Small intestine (tissue), 7 donors: Measurements from ENCODE around the gene HNRNPL. TPM values are rescaled to one million over a fixed set of nuclear protein-coding genes. Genes with fewer than 3 reads are reported as not detected.

Experiments
- DNase-seq, 2 donors: peaks; one replicate each; pipeline versions ENCODE4 v3.0.0 to v3.0.0-alpha.2; 2013
- FAIRE-seq: peaks from 2 replicates; lab custom pipeline; 2012; peaks lifted over from hg19 to GRCh38; lab: Jason Lieb, UNC
- H3K27ac ChIP-seq, 3 donors: one replicate each; pipeline ENCODE4 v1.5.1; 2013; ENCODE audit warnings: low read length in 2 of 3, mild to moderate bottlenecking in 2 of 3, control low read depth in 1 of 3, inconsistent platforms in 1 of 3, low read depth in 1 of 3, moderate library complexity in 1 of 3
- H3K27me3 ChIP-seq, 3 donors: one replicate each; pipeline ENCODE4 v1.6.1; 2013; ENCODE audit warnings: low read length in 3 of 3, inconsistent platforms in 1 of 3; ENCODE audit not compliant: control insufficient read depth in 3 of 3, insufficient read depth in 3 of 3
- H3K36me3 ChIP-seq, 3 donors: one replicate each; pipeline ENCODE4 v1.6.1; 2013; ENCODE audit warnings: low read length in 3 of 3, inconsistent platforms in 1 of 3, low read depth in 1 of 3, mild to moderate bottlenecking in 1 of 3, moderate library complexity in 1 of 3; ENCODE audit not compliant: control insufficient read depth in 3 of 3, insufficient read depth in 2 of 3
- H3K4me1 ChIP-seq, 3 donors: one replicate each; pipeline ENCODE4 v1.6.1; 2013; ENCODE audit warnings: low read length in 2 of 3, inconsistent platforms in 1 of 3, low read depth in 1 of 3, mild to moderate bottlenecking in 1 of 3, moderate library complexity in 1 of 3; ENCODE audit not compliant: control insufficient read depth in 3 of 3, insufficient read depth in 2 of 3
- H3K4me3 ChIP-seq, 3 donors: one replicate each; pipeline ENCODE4 v1.5.1; 2013; ENCODE audit warnings: low read length in 3 of 3, control low read depth in 1 of 3, inconsistent platforms in 1 of 3, low read depth in 1 of 3, mild to moderate bottlenecking in 1 of 3, moderate library complexity in 1 of 3
- H3K9me3 ChIP-seq, 2 donors: one replicate each; pipeline ENCODE4 v1.6.1; 2013; ENCODE audit warnings: low read depth in 1 of 2, low read length in 1 of 2; ENCODE audit not compliant: control insufficient read depth in 2 of 2, insufficient read depth in 1 of 2
- WGBS, 3 donors: extraction: QIAGEN DNeasy Blood & Tissue Kit; methylation state at CpG; one replicate each; pipeline ENCODE4 v1.1.7; 2013; 5-methylcytosine and 5-hydroxymethylcytosine counted together
- polyA plus RNA-seq, 4 donors: library from polyadenylated mRNA; stranded (reverse) in 3 of 4; unstranded in 1 of 4; fragments of 200-250 nt in 3 of 4; fragments of 120-200 nt in 1 of 4; gene quantifications; one replicate each; pipeline versions ENCODE4 v1.2.1 to v1.2.3, GENCODE V29; 2013
- donor health status: healthy with polysubstance abuse.
- donor health status: control.
- donor health status: control.
- donor health status: Bipolar disorder and iron deficiency.
- donor health status: healthy.

HNRNPL gene
- polyA plus RNA-seq, 4 donors: 118 to 256 (median 177) TPM

GRCh38 chr19:38853214-38853613 lies 3.4 kb upstream of the HNRNPL start:
- no peak overlapping the region for H3K4me3 ChIP-seq

GRCh38 chr19:38852231-38853044 lies 2.7 kb upstream of the HNRNPL start:
- DNase-seq: peak; percentile 58 to 65
- H3K4me3 ChIP-seq: peak overlapping the region; percentile 82 to 92 (median 89)
- no peak for FAIRE-seq
- no peaks in the 10 kb centered on the region for H3K27me3 ChIP-seq
- H3K9me3 ChIP-seq: peaks cover 0 to 3% of the 10 kb centered on the region in 2 donors
- WGBS, 3 donors: 1 to 2% (median 1%) methylated on average over 39 to 52 of the region's 52 CpGs
- peaks cover 2 to 24% (median 3%) of the 10 kb centered on the region in 3 donors for H3K4me1 ChIP-seq
- peaks cover 0 to 11% (median 0%) of the 10 kb centered on the region in 3 donors for H3K36me3 ChIP-seq
- H3K27ac ChIP-seq: peak overlapping the region; percentile 79 to 96 (median 95)

More at GRCh38 chr19:38853214-38853613, 3.4 kb upstream of the HNRNPL start:
- 85 to 92% (median 87%) methylated on average over 17 of the region's 17 CpGs for WGBS, 3 donors
- Histone ChIP-seq H3K27me3 (no peaks in the 10 kb centered on the region), H3K27ac (peak overlapping the region in 1 of 3 donors; percentile 95), H3K4me1 (peaks cover 0 to 23% (median 3%) of the 10 kb centered on the region in 3 donors), H3K36me3 (peaks cover 0 to 3% (median 0%) of the 10 kb centered on the region in 3 donors), H3K9me3 (peaks cover 0 to 3% of the 10 kb centered on the region in 2 donors)
- DNase-seq: no peak
- FAIRE-seq: no peak

- H3K27ac ChIP-seq: peak overlapping the region; percentile 95 to 96 (median 96)
- H3K4me3 ChIP-seq: peak overlapping the region; percentile 82 to 92 (median 89)
- WGBS, 3 donors: 1% methylated on average over 38 to 61 of the region's 67 CpGs
- no peaks in the 10 kb centered on the region for H3K27me3 ChIP-seq
- H3K36me3 ChIP-seq: peaks cover 3 to 18% (median 7%) of the 10 kb centered on the region in 3 donors
- FAIRE-seq: no peak
- peaks cover 0 to 3% of the 10 kb centered on the region in 2 donors for H3K9me3 ChIP-seq
- DNase-seq: peak; percentile 92 to 97
- H3K4me1 ChIP-seq: peaks cover 2 to 22% (median 3%) of the 10 kb centered on the region in 3 donors
Measured at GRCh38 chr19:38851622-38852230, 1.9 kb upstream of the HNRNPL start.

- FAIRE-seq (no peak), DNase-seq (peak in 1 of 2 donors; percentile 66)
- peak overlapping the region; percentile 30 to 82 (median 61) for H3K4me3 ChIP-seq
- H3K27me3 ChIP-seq: no peaks in the 10 kb centered on the region
- H3K36me3 ChIP-seq: peaks cover 3 to 24% (median 10%) of the 10 kb centered on the region in 3 donors
- no peaks in the 10 kb centered on the region for H3K9me3 ChIP-seq
- peak overlapping the region; percentile 95 to 96 (median 96) for H3K27ac ChIP-seq
- peaks cover 2 to 21% (median 3%) of the 10 kb centered on the region in 3 donors for H3K4me1 ChIP-seq
- 1% methylated on average over 39 to 40 of the region's 40 CpGs for WGBS, 3 donors
Measured at GRCh38 chr19:38850976-38851621, 1.3 kb upstream of the HNRNPL start.

GRCh38 chr19:38850436-38850975 lies 720 bp upstream of the HNRNPL start:
- Histone ChIP-seq H3K9me3 (no peaks in the 10 kb centered on the region), H3K27ac (peak overlapping the region; percentile 95 to 96 (median 96)), H3K4me3 (peak overlapping the region; percentile 30 to 82 (median 61)), H3K4me1 (peaks cover 2 to 21% (median 3%) of the 10 kb centered on the region in 3 donors), H3K36me3 (peaks cover 5 to 30% (median 13%) of the 10 kb centered on the region in 3 donors), H3K27me3 (no peaks in the 10 kb centered on the region)
- 0% methylated on average over 26 of the region's 26 CpGs for WGBS, 3 donors
- FAIRE-seq (no peak), DNase-seq (peak in 1 of 2 donors; percentile 100)

GRCh38 chr19:38849147-38849859 lies 483 bp downstream of the HNRNPL start:
- Histone ChIP-seq H3K4me3 (peak overlapping the region; percentile 47 to 98 (median 89)), H3K4me1 (peaks cover 2 to 21% (median 3%) of the 10 kb centered on the region in 3 donors), H3K9me3 (no peaks in the 10 kb centered on the region), H3K36me3 (peaks cover 14 to 42% (median 20%) of the 10 kb centered on the region in 3 donors), H3K27ac (peak overlapping the region; percentile 83 to 99 (median 98)), H3K27me3 (no peaks in the 10 kb centered on the region)
- DNase-seq (peak; percentile 93 to 98), FAIRE-seq (no peak)
- WGBS, 3 donors: 0 to 1% (median 1%) methylated on average over 35 to 76 of the region's 76 CpGs

GRCh38 chr19:38848299-38849146 lies 1.3 kb downstream of the HNRNPL start:
- H3K4me3 ChIP-seq: peak overlapping the region; percentile 47 to 98 (median 89)
- H3K27ac ChIP-seq: peak overlapping the region; percentile 0 to 99 (median 83)
- H3K4me1 ChIP-seq: peaks cover 2 to 21% (median 3%) of the 10 kb centered on the region in 3 donors
- H3K36me3 ChIP-seq: peaks cover 18 to 50% (median 24%) of the 10 kb centered on the region in 3 donors
- WGBS, 3 donors: 6 to 13% (median 8%) methylated on average over 22 of the region's 22 CpGs
- DNase-seq: peak in 1 of 2 donors; percentile 29
- FAIRE-seq: no peak
- no peaks in the 10 kb centered on the region for H3K27me3 ChIP-seq
- no peaks in the 10 kb centered on the region for H3K9me3 ChIP-seq
